Measurements from ENCODE around the gene PDSS2.
A peak's percentile ranks its signal among the peaks of the same experiment; 100 is the strongest.
"Not testable (repeated sequence)": the region's sequence is repeated elsewhere in the genome, so short reads cannot be mapped to it uniquely, and the experiment has no call there.

PDSS2 gene

GRCh38 chr6:107118540-107118939 lies 340.8 kb downstream of the PDSS2 start:
- not testable (repeated sequence) for DNase-seq (ENCODE audit: low spot score)

DNA sequence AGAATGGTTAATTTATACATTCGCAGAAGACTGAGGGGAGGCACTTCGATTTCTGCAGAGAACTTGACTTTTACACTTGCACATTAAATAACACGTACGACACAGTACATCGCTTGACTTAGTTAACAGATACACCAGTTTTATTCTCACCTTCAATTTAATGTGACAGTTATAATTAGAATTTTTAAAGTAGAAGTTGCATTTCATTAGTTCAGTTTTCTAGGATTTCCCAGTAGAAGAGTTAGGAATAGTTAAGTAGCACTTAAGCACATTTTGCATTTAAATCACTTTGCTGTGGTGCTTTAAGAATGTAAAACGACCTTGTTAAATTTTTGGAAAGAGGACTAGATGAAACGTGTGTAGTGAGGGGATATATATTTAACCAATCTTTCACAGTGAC lies 342.4 kb downstream of the PDSS2 start:
- DNase-seq (ENCODE audit: low spot score), result no peak

GRCh38 chr6:107116328-107116892 lies 343.0 kb downstream of the PDSS2 start:
- DNase-seq (ENCODE audit: low spot score), result peak; percentile 3

DNA sequence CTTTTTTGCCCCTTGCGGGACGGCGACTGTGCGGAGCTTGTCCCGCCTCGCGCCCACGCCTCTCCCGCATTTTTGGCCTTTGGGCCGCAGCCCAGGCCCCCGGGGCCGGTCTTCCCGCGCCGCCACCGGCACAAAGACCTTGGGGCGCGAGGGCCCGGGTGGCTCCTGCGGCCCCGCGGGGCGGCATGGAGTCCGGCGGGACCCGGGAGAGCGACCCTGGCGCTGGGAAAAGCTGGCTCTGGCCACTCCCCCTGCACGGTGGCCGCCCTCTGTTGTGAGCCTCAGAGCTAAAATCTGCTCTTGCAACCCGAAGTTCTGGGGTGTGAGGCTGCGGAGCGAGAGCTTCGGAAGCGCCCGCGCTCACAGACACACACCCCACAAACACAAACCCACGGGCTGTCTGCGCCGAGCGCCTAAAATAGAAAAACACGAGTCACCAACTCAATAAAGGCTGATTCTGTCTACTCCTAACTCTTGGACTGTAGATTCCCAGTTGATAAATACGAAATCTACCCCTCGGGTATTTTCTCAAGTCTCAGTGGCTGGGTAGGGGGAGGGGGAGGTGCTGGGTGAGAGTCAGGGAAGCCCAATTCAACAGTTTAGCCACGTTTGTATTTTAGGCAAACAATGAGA lies 343.6 kb downstream of the PDSS2 start:
- no peak for DNase-seq (ENCODE audit: low spot score)

DNA sequence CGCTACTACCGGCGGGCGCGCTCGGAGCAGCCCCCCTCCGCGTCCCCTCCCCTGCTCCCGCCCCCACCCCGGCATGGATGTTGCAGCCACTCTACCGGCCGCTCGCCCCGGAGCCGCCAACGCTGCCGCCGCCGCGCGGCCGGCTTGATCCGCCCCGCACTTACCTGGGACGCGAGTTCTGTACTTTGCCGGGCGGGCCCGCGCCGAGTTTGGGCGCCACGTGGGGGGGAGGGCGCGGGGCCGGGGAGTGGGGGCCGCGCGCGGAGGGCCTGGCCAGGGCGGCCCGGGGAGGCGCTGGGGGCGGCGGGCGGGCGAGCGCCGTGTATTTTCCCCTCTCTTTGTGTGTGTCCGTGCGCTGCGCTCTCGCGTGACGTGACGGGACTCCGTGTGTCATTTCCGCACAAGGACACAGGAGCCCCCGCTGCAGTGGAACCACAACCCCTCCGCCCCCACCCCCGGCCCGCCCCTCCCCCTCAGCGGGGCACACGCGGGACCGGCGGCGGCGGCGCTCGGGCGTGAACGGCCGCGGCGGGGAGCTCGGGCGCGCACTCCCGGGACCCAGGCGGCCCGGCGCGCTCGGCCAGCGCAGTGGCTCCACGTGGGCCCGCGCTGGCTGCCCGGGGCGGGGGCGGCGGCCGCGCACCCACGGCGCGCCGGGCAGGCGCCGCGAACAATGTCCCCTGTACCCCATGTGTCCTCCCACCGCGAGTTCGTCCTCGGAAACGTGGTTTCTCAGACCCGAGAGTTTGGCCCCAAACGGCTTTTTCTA lies 344.3 kb downstream of the PDSS2 start, which contains the start of gene BEND3:
TSS of gene BEND3 (minus strand) at position 590 of the 769 bp plus-strand sequence. CDS start 16,230 bp downstream, outside the sequence.
- DNase-seq (ENCODE audit: low spot score), result peak; percentile 49

- DNase-seq (ENCODE audit: low spot score), result peak; percentile 61
These were observed 345.0 kb downstream of the PDSS2 start for GRCh38 chr6:107114213-107114925.

DNA sequence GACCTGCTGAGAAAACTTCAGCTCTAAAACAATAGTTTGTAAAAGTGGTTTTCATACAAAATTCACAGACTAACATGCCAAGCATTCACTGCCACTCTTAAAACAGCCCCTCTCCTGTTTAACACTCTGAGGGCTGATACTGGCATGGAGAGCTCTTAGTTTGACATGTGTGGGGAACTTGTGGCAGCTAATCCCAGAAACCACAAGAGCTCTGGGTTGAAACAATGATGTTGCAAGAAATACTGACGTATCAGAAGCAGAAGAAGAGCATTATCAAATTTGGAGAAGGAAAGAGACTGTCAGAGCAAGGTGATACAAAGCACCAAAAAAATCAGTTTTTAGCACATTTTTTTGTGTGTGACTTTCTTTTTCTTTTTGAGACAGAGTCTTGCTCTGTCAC lies 349.2 kb downstream of the PDSS2 start:
- no peak for DNase-seq (ENCODE audit: low spot score)

DNA sequence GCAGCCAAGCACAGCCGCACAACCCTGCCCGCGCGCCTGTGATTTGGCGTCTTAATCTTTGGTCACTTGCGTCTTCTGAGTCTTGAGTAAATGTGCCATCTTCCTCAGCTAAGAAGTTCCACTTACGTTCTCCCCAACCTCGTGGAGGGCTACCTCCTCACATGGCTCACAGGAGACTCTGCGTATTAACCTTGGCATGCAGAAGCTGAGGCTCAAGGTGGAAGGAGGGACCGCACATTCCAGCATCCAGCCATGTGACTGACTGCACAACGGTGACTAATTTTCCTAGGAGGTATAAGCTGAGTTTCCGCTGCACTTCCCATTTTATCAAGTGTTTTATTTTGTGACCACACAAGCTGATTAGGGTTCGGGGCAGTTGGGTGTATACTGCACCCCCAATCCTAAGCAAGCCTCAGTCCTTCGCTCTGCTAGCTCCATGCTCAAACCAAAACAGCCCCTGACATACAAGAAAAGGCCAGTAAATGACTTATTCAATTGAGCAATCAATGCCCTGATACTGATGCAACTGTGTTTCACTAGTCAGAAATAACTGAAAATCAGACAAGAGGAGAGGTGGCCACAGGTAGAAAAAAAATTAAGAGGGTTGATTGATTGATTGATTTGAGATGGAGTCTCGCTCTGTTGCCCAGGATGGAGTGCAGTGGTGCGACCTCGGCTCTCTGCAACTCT lies 351.0 kb downstream of the PDSS2 start:
- no peak for DNase-seq (ENCODE audit: low spot score)

GRCh38 chr6:107107791-107108190 lies 351.6 kb downstream of the PDSS2 start:
- no peak for DNase-seq (ENCODE audit: low spot score)

- DNase-seq (ENCODE audit: low spot score), result no peak
These were observed 353.2 kb downstream of the PDSS2 start for GRCh38 chr6:107106165-107106564.

DNA sequence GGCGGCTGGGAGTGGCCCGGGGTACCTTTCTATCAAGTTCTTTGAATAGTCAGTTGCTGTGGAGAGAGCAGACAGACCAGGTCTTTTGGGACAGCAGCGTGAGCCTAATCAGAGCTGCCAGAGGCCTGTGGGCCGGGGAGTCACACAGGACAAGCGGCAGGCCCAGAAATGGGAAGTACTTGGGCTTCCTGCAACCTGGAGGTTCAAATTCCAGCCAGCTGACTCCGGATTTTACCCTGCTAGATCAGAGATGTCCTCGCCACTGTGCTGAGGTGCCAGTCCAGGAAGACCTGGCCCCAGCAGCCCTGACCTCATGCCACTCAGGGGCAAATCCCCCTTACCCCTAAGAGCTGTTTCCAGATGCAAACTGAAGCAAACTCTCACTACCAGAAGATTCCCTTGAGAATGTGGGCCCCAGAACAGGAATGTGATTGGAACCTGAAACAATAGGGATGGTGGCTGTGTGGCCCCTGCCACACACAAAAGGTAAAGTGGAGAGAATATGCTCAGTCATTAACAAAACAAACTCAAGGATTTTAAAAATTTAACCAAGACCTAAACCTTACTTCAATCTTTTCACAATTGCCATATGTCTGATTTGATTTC lies 353.8 kb downstream of the PDSS2 start:
- DNase-seq (ENCODE audit: low spot score), result no peak

GRCh38 chr6:107103082-107103481 lies 356.3 kb downstream of the PDSS2 start:
- DNase-seq (ENCODE audit: low spot score), result no peak

Measured in CD4-positive, alpha-beta T cell treated with Interleukin-6 at 100 ng/mL for 8 hours (primary cell).